GM19468 (cell line): ENCODE results near the gene PRKN.
"Not testable (repeated sequence)": the region's sequence is repeated elsewhere in the genome, so short reads cannot be mapped to it uniquely, and the experiment has no call there.

Experiments used
- ATAC-seq: cut with Tn5 transposase; IDR thresholded peaks from one replicate; pipeline ENCODE4 v1.9.1; 2021; ENCODE audit warnings: mild to moderate bottlenecking, moderate library complexity, moderate number of reproducible peaks; ENCODE audit not compliant: unreplicated experiment; ENCODE audit errors: extremely low read depth

Gene PRKN

GRCh38 chr6:162404951-162405350 lies 322.6 kb downstream of the PRKN start:
- no peak for ATAC-seq

GRCh38 chr6:162403031-162403430 lies 324.5 kb downstream of the PRKN start:
- ATAC-seq, result no peak

- no peak for ATAC-seq
Observed at GRCh38 chr6:162395181-162395580, 332.4 kb downstream of the PRKN start.

GRCh38 chr6:162390961-162391811 lies 336.4 kb downstream of the PRKN start:
- not testable (repeated sequence) for ATAC-seq

GRCh38 chr6:162389343-162390085 lies 338.1 kb downstream of the PRKN start:
- no peak for ATAC-seq

GRCh38 chr6:162388383-162388777 lies 339.2 kb downstream of the PRKN start:
- no peak for ATAC-seq

- no peak for ATAC-seq
Observed at GRCh38 chr6:162387718-162388382, 339.7 kb downstream of the PRKN start.

- ATAC-seq, result no peak
Observed at GRCh38 chr6:162385980-162386379, 341.6 kb downstream of the PRKN start.

- no peak for ATAC-seq
Observed at GRCh38 chr6:162379757-162380409, 347.7 kb downstream of the PRKN start.

- ATAC-seq, result no peak
Observed at GRCh38 chr6:162377735-162378134, 349.8 kb downstream of the PRKN start.

GRCh38 chr6:162373868-162374267 lies 353.7 kb downstream of the PRKN start:
- no peak for ATAC-seq

GRCh38 chr6:162373192-162373591 lies 354.4 kb downstream of the PRKN start:
- ATAC-seq, result no peak

- ATAC-seq, result no peak
Observed at GRCh38 chr6:162372106-162372505, 355.5 kb downstream of the PRKN start.

GRCh38 chr6:162371121-162371520 lies 356.4 kb downstream of the PRKN start:
- no peak for ATAC-seq

- ATAC-seq, result no peak
Observed at GRCh38 chr6:162369091-162369490, 358.5 kb downstream of the PRKN start.

GRCh38 chr6:162364488-162364887 lies 363.1 kb downstream of the PRKN start:
- ATAC-seq, result no peak

- no peak for ATAC-seq
Observed at GRCh38 chr6:162363757-162364156, 363.8 kb downstream of the PRKN start.

GRCh38 chr6:162360901-162361567 lies 366.5 kb downstream of the PRKN start:
- no peak for ATAC-seq

- no peak for ATAC-seq
Observed at GRCh38 chr6:162358625-162359024, 368.9 kb downstream of the PRKN start.

- no peak for ATAC-seq
Observed at GRCh38 chr6:162345051-162345511, 382.5 kb downstream of the PRKN start.
